GM06990 (cell line): Measurements from ENCODE around the gene A1BG.

Experiments
- DNase-seq: peaks from one replicate; pipeline ENCODE4 v3.0.0-alpha.2; 2011; ENCODE audit not compliant: insufficient read length; ENCODE audit errors: extremely low read depth
- H3K27me3 ChIP-seq: replicated peaks from 2 replicates; pipeline ENCODE4 v1.6.0; 2011; ENCODE audit warnings: low read length; ENCODE audit not compliant: control insufficient read depth, insufficient read depth
- H3K36me3 ChIP-seq: 2 replicates; pipeline ENCODE4 v1.5.1; 2011; ENCODE audit warnings: low read length; ENCODE audit not compliant: control insufficient read depth, insufficient read depth
- H3K4me3 ChIP-seq: replicated peaks from 2 replicates; pipeline ENCODE4 v1.5.1; 2011; ENCODE audit warnings: low read depth, mild to moderate bottlenecking, control low read depth, low read length
- CTCF ChIP-seq: IDR thresholded peaks from 2 replicates; pipeline ENCODE4 v1.5.1; 2011; ENCODE audit warnings: low read length, control low read depth, mild to moderate bottlenecking, inconsistent platforms; ENCODE audit not compliant: insufficient read depth, poor library complexity, severe bottlenecking

The A1BG gene

GRCh38 chr19:58326501-58326913, 26.8 kb downstream of the A1BG start:
- no peaks in the 10 kb centered on the region; the same call in 1 of the 2 replicates for H3K36me3 ChIP-seq
- H3K27me3 ChIP-seq, result no peaks in the 10 kb centered on the region
- DNase-seq, result no peak
- peak overlapping the region; percentile 99 for H3K4me3 ChIP-seq
- no peak for TF ChIP-seq CTCF

GRCh38 chr19:58325311-58326022, 27.8 kb downstream of the A1BG start:
- TF ChIP-seq CTCF, result no peak
- Histone ChIP-seq H3K36me3 (no peaks in the 10 kb centered on the region; the same call in 1 of the 2 replicates), H3K4me3 (peak overlapping the region; percentile 99), H3K27me3 (no peaks in the 10 kb centered on the region)
- no peak for DNase-seq

- TF ChIP-seq CTCF, result no peak
- Histone ChIP-seq H3K27me3 (no peaks in the 10 kb centered on the region), H3K36me3 (peaks cover 10% of the 10 kb centered on the region), H3K4me3 (no peak overlapping the region)
- no peak for DNase-seq
Measured at GRCh38 chr19:58319241-58319640, 34.1 kb downstream of the A1BG start.

- peaks cover 10% of the 10 kb centered on the region for H3K36me3 ChIP-seq
- DNase-seq, result no peak
- no peak for TF ChIP-seq CTCF
Measured at GRCh38 chr19:58318297-58318696, 35.0 kb downstream of the A1BG start.

GRCh38 chr19:58317476-58318072, 35.7 kb downstream of the A1BG start:
- DNase-seq, result no peak
- TF ChIP-seq CTCF, result no peak
- no peaks in the 10 kb centered on the region for H3K27me3 ChIP-seq
- H3K36me3 ChIP-seq, result peaks cover 12% of the 10 kb centered on the region
- no peak overlapping the region for H3K4me3 ChIP-seq

More at GRCh38 chr19:58318297-58318696, 35.0 kb downstream of the A1BG start:
- no peak overlapping the region for H3K4me3 ChIP-seq
- H3K27me3 ChIP-seq, result no peaks in the 10 kb centered on the region
